GM23248 (cell line): Measurements from ENCODE around the gene KDM2B. TPM values are rescaled to one million over a fixed set of nuclear protein-coding genes. Genes with fewer than 3 reads are reported as not detected.

Experiments
- DNase-seq: peaks from one replicate; pipeline ENCODE4 v3.0.0-alpha.2; 2015
- H2AFZ ChIP-seq: fragments of 200-600 bp; sonication (generic); 2 replicates; pipeline ENCODE4 v1.6.1; 2016; ENCODE audit warnings: antibody characterized with exemption
- H3F3A ChIP-seq: fragments of 200-600 bp; sonication (generic); 2 replicates; pipeline ENCODE4 v1.6.1; 2016; ENCODE audit warnings: mild to moderate bottlenecking, antibody characterized with exemption, mixed run types; ENCODE audit not compliant: insufficient read depth
- H3K27ac ChIP-seq: fragments of 200-600 bp; sonication (generic); 2 replicates; pipeline ENCODE4 v1.5.1; 2016; ENCODE audit warnings: mild to moderate bottlenecking
- H3K27me3 ChIP-seq: fragments of 200-600 bp; sonication (generic); replicated peaks from 2 replicates; pipeline ENCODE4 v1.6.1; 2016; ENCODE audit warnings: mild to moderate bottlenecking; ENCODE audit not compliant: insufficient read depth
- H3K36me3 ChIP-seq: fragments of 200-600 bp; sonication (generic); 2 replicates; pipeline ENCODE4 v1.6.1; 2016; ENCODE audit warnings: low read depth, mild to moderate bottlenecking
- H3K4me1 ChIP-seq: fragments of 200-600 bp; sonication (generic); 2 replicates; pipeline ENCODE4 v1.6.1; 2016; ENCODE audit warnings: mild to moderate bottlenecking; ENCODE audit not compliant: insufficient read depth
- H3K4me2 ChIP-seq: fragments of 200-600 bp; sonication (generic); one replicate; pipeline ENCODE4 v1.6.1; 2016; ENCODE audit warnings: mild to moderate bottlenecking; ENCODE audit not compliant: unreplicated experiment
- H3K4me3 ChIP-seq: fragments of 200-600 bp; sonication (generic); 2 replicates; pipeline ENCODE4 v1.5.1; 2016; ENCODE audit warnings: mild to moderate bottlenecking
- H3K79me2 ChIP-seq: fragments of 200-600 bp; sonication (generic); 2 replicates; pipeline ENCODE4 v1.6.1; 2016; ENCODE audit warnings: mild to moderate bottlenecking; ENCODE audit not compliant: insufficient read depth
- H3K9ac ChIP-seq: fragments of 200-600 bp; sonication (generic); 2 replicates; pipeline ENCODE4 v1.6.1; 2016; ENCODE audit warnings: mild to moderate bottlenecking
- H3K9me2 ChIP-seq: fragments of 200-600 bp; sonication (generic); 2 replicates; pipeline ENCODE4 v1.6.1; 2016; ENCODE audit warnings: mixed run types, mild to moderate bottlenecking, moderate library complexity; ENCODE audit not compliant: insufficient read depth
- H3K9me3 ChIP-seq: fragments of 200-600 bp; sonication (generic); one replicate; pipeline ENCODE4 v1.6.1; 2017; ENCODE audit warnings: low read depth
- H4K20me1 ChIP-seq: fragments of 200-600 bp; sonication (generic); 2 replicates; pipeline ENCODE4 v1.6.0; 2016; ENCODE audit not compliant: insufficient read depth
- EZH2 ChIP-seq: fragments of 200-600 bp; sonication (generic); IDR thresholded peaks from 2 replicates; pipeline ENCODE4 v1.6.1; 2018; ENCODE audit warnings: antibody characterized with exemption, mild to moderate bottlenecking; ENCODE audit not compliant: insufficient read depth, poor library complexity, severe bottlenecking
- EZH2phosphoT487 ChIP-seq: fragments of 200-600 bp; sonication (generic); IDR thresholded peaks from 2 replicates; pipeline ENCODE4 v1.6.1; 2018; ENCODE audit warnings: antibody characterized with exemption, moderate library complexity, mild to moderate bottlenecking, low read depth; ENCODE audit not compliant: insufficient read depth
- WGBS, 2 experiments: methylation state at CpG; one replicate each; pipeline ENCODE4 v1.1.6; 2015 to 2017; ENCODE audit warnings: low lambda C conversion rate in 2 of 2, low coverage in 1 of 2; ENCODE audit errors: missing lambda C conversion rate in 2 of 2; 5-methylcytosine and 5-hydroxymethylcytosine counted together
- in situ Hi-C: fragments of 300-500 bp; cut with MboI; formaldehyde crosslinking; loops from 2 replicates; pipeline ENCODE4 v1.15.0; 2020
- polyA plus RNA-seq: library from polyadenylated mRNA; unstranded; fragments of >200 nt; fragmentation: Nextera tagmentation; extraction: Ambion mirVana; gene quantifications from 2 replicates; pipeline ENCODE4 v1.2.1, GENCODE V29; 2016
- total RNA-seq: library from RNA; depleted of rRNA; stranded (reverse); fragments of >200 nt; shearing (Covaris generic); gene quantifications from 2 replicates; pipeline ENCODE4 v1.2.3, GENCODE V29; 2014

Gene KDM2B
- total and polyA plus RNA-seq, 2 experiments from 2014 or later = 8.2 to 20.1 TPM

GRCh38 chr12:121613462-121613861 is 32.6 kb upstream of the KDM2B start:
- Histone ChIP-seq H3K4me2 (no peak overlapping the region), H3K9ac (no peak overlapping the region), H4K20me1 (no peaks in the 10 kb centered on the region), H2AFZ (no peak overlapping the region), H3F3A (peaks cover 10% of the 10 kb centered on the region), H3K27me3 (no peaks in the 10 kb centered on the region), H3K9me2 (no peaks in the 10 kb centered on the region), H3K4me3 (no peak overlapping the region), H3K79me2 (no peaks in the 10 kb centered on the region), H3K36me3 (no peaks in the 10 kb centered on the region), H3K27ac (no peak overlapping the region), H3K4me1 (peaks cover 12% of the 10 kb centered on the region; the same call in 1 of the 2 replicates), H3K9me3 (no peaks in the 10 kb centered on the region)
- no peak for TF ChIP-seq EZH2phosphoT487
- no peak for TF ChIP-seq EZH2
- 95 to 96% methylated on average over 7 of the region's 7 CpGs for WGBS, 2 experiments
- in situ Hi-C loops = no loop called here
- DNase-seq = no peak

GRCh38 chr12:121611306-121611705 is 30.5 kb upstream of the KDM2B start:
- Histone ChIP-seq H3K4me1 (peaks cover 12% of the 10 kb centered on the region; the same call in 1 of the 2 replicates), H2AFZ (no peak overlapping the region), H3F3A (peaks cover 10% of the 10 kb centered on the region), H3K9ac (0 out of 2 replicates have a peak overlapping the region, but pooled peaks have one; percentile 63), H3K4me3 (no peak overlapping the region), H3K36me3 (no peaks in the 10 kb centered on the region), H3K27me3 (no peaks in the 10 kb centered on the region), H3K27ac (no peak overlapping the region), H3K79me2 (no peaks in the 10 kb centered on the region), H3K4me2 (no peak overlapping the region), H3K9me3 (no peaks in the 10 kb centered on the region), H3K9me2 (no peaks in the 10 kb centered on the region), H4K20me1 (no peaks in the 10 kb centered on the region)
- in situ Hi-C loops = no loop called here
- DNase-seq = no peak
- WGBS, 2 experiments = 96 to 98% methylated on average over 2 of the region's 2 CpGs
- TF ChIP-seq EZH2phosphoT487 = no peak
- TF ChIP-seq EZH2 = no peak

GRCh38 chr12:121610239-121611149 is 29.7 kb upstream of the KDM2B start:
- peak; percentile 80 for DNase-seq
- WGBS, 2 experiments = 13% methylated on average over 11 of the region's 11 CpGs
- no peaks in the 10 kb centered on the region for H3K9me2 ChIP-seq
- no peaks in the 10 kb centered on the region for H3K36me3 ChIP-seq
- H3K4me2 ChIP-seq = peak overlapping the region; percentile 54
- no peaks in the 10 kb centered on the region for H3K9me3 ChIP-seq
- H3K4me1 ChIP-seq = peaks cover 12% of the 10 kb centered on the region; the same call in 1 of the 2 replicates
- peak overlapping the region; percentile 63 for H3K9ac ChIP-seq
- in situ Hi-C loops = no loop called here
- H4K20me1 ChIP-seq = no peaks in the 10 kb centered on the region
- peaks cover 10% of the 10 kb centered on the region for H3F3A ChIP-seq
- H3K4me3 ChIP-seq = peak overlapping the region; percentile 13; the same call in 1 of the 2 replicates
- H3K27me3 ChIP-seq = no peaks in the 10 kb centered on the region
- peak overlapping the region; percentile 91 for H2AFZ ChIP-seq
- TF ChIP-seq EZH2phosphoT487 = no peak
- TF ChIP-seq EZH2 = no peak
- H3K27ac ChIP-seq = peak overlapping the region; percentile 50
- no peaks in the 10 kb centered on the region for H3K79me2 ChIP-seq

GRCh38 chr12:121608301-121608700 is 27.5 kb upstream of the KDM2B start:
- Histone ChIP-seq H3K4me2 (no peak overlapping the region), H3K27me3 (no peaks in the 10 kb centered on the region), H3K36me3 (no peaks in the 10 kb centered on the region), H3K9me3 (no peaks in the 10 kb centered on the region), H3F3A (peaks cover 10% of the 10 kb centered on the region), H3K4me1 (peaks cover 12% of the 10 kb centered on the region; the same call in 1 of the 2 replicates), H3K27ac (no peak overlapping the region), H4K20me1 (no peaks in the 10 kb centered on the region), H3K79me2 (no peaks in the 10 kb centered on the region), H3K9me2 (no peaks in the 10 kb centered on the region), H3K4me3 (no peak overlapping the region), H2AFZ (no peak overlapping the region), H3K9ac (no peak overlapping the region)
- DNase-seq = no peak
- WGBS, 2 experiments = 85% methylated on average over 6 of the region's 6 CpGs
- in situ Hi-C loops = no loop called here
- no peak for TF ChIP-seq EZH2phosphoT487
- no peak for TF ChIP-seq EZH2
